ENCODE measurements around the gene SH3PXD2A.

- no peak for TF ChIP-seq CTCF (IDR thresholded peaks at IDR 0.05)
- TF ChIP-seq EZH2phosphoT487 (IDR thresholded peaks at IDR 0.05): no peak
- no peak for TF ChIP-seq EZH2 (IDR thresholded peaks at IDR 0.05)
Measured at GRCh38 chr10:103652599-103653281, 202.6 kb downstream of the SH3PXD2A start.

Data from neural progenitor cell (in vitro differentiated cells).